Endothelial cell (in vitro differentiated cells): Measurements from ENCODE around the gene TCERG1. TPM values are rescaled to one million over a fixed set of nuclear protein-coding genes. Genes with fewer than 3 reads are reported as not detected.

Experiments
- DNase-seq: peaks from one replicate; pipeline ENCODE4 v3.0.0; 2021; ENCODE audit warnings: low spot score
- H3K27ac Mint-ChIP-seq: one replicate; pipeline ENCODE4 v1.8.0; 2021; ENCODE audit warnings: mixed read lengths, inconsistent platforms; ENCODE audit not compliant: unreplicated experiment
- H3K27me3 Mint-ChIP-seq: one replicate; pipeline ENCODE4 v1.8.0; 2021; ENCODE audit warnings: mild to moderate bottlenecking, moderate library complexity, mixed read lengths, inconsistent platforms; ENCODE audit not compliant: unreplicated experiment
- H3K36me3 Mint-ChIP-seq: one replicate; pipeline ENCODE4 v1.8.0; 2021; ENCODE audit warnings: mild to moderate bottlenecking, low read depth, mixed read lengths, inconsistent platforms; ENCODE audit not compliant: unreplicated experiment
- H3K4me1 Mint-ChIP-seq: one replicate; pipeline ENCODE4 v1.8.0; 2021; ENCODE audit warnings: mild to moderate bottlenecking, mixed read lengths, inconsistent platforms; ENCODE audit not compliant: unreplicated experiment
- H3K4me3 Mint-ChIP-seq: one replicate; pipeline ENCODE4 v1.8.0; 2021; ENCODE audit warnings: mild to moderate bottlenecking, mixed read lengths, inconsistent platforms; ENCODE audit not compliant: unreplicated experiment
- H3K9me3 Mint-ChIP-seq: one replicate; pipeline ENCODE4 v1.8.0; 2021; ENCODE audit warnings: mixed read lengths, inconsistent platforms; ENCODE audit not compliant: unreplicated experiment
- CTCF ChIP-seq: fragments of 200-600 bp; sonication (generic); IDR thresholded peaks from one replicate; pipeline ENCODE4 v1.5.0; 2021; ENCODE audit warnings: antibody characterized with exemption; ENCODE audit not compliant: unreplicated experiment
- total RNA-seq: library from RNA; stranded (reverse); fragmentation: NEBNext Ultra II Directional; extraction: Animal tissue kit (Norgen Biotek cat#: 25700); gene quantifications from one replicate; pipeline ENCODE4 v1.2.1, GENCODE V29; 2021; ENCODE audit not compliant: unreplicated experiment

The TCERG1 gene
- total RNA-seq, 1 donor from 2014 or later, result 71.6 TPM

- Mint-ChIP-seq H3K4me3 (no peak overlapping the region), H3K27ac (no peak overlapping the region), H3K36me3 (peaks cover 12% of the 10 kb centered on the region), H3K9me3 (no peaks in the 10 kb centered on the region), H3K27me3 (no peaks in the 10 kb centered on the region), H3K4me1 (no peaks in the 10 kb centered on the region)
- DNase-seq, result no peak
- TF ChIP-seq CTCF, result peak; percentile 22
Observed at GRCh38 chr5:146466521-146467349, 19.6 kb downstream of the TCERG1 start.

- Mint-ChIP-seq H3K4me3 (no peak overlapping the region), H3K4me1 (no peaks in the 10 kb centered on the region), H3K9me3 (no peaks in the 10 kb centered on the region), H3K27ac (no peak overlapping the region), H3K27me3 (no peaks in the 10 kb centered on the region), H3K36me3 (peaks cover 21% of the 10 kb centered on the region)
- TF ChIP-seq CTCF, result no peak
- no peak for DNase-seq
Observed at GRCh38 chr5:146467760-146468159, 20.6 kb downstream of the TCERG1 start.

GRCh38 chr5:146474065-146474464 lies 26.9 kb downstream of the TCERG1 start:
- Mint-ChIP-seq H3K27me3 (peaks cover 2% of the 10 kb centered on the region), H3K36me3 (peaks cover 23% of the 10 kb centered on the region), H3K4me3 (no peak overlapping the region), H3K27ac (no peak overlapping the region), H3K9me3 (no peaks in the 10 kb centered on the region), H3K4me1 (peaks cover 17% of the 10 kb centered on the region)
- no peak for TF ChIP-seq CTCF
- DNase-seq, result no peak

GRCh38 chr5:146475190-146475780 lies 28.2 kb downstream of the TCERG1 start:
- TF ChIP-seq CTCF, result peak; percentile 52
- Mint-ChIP-seq H3K27me3 (peaks cover 2% of the 10 kb centered on the region), H3K9me3 (no peaks in the 10 kb centered on the region), H3K4me3 (no peak overlapping the region), H3K36me3 (peaks cover 23% of the 10 kb centered on the region), H3K4me1 (peaks cover 18% of the 10 kb centered on the region), H3K27ac (peak overlapping the region; percentile 77)
- peak; percentile 9 for DNase-seq

GRCh38 chr5:146475906-146476305 lies 28.8 kb downstream of the TCERG1 start:
- H3K36me3 Mint-ChIP-seq, result peaks cover 21% of the 10 kb centered on the region
- DNase-seq, result no peak

More at GRCh38 chr5:146475906-146476305, 28.8 kb downstream of the TCERG1 start:
- Mint-ChIP-seq H3K27ac (no peak overlapping the region), H3K27me3 (peaks cover 2% of the 10 kb centered on the region), H3K9me3 (no peaks in the 10 kb centered on the region), H3K4me3 (no peak overlapping the region), H3K4me1 (peaks cover 21% of the 10 kb centered on the region)
- TF ChIP-seq CTCF, result no peak
